Measurements from ENCODE around the gene DPF1.
"Not testable (repeated sequence)": the region's sequence is repeated elsewhere in the genome, so short reads cannot be mapped to it uniquely, and the experiment has no call there.

Gene DPF1

GRCh38 chr19:38224014-38224862 is at the start of gene DPF1:
TSS of gene DPF1 (minus strand) at chr19:38224222. CDS start at chr19:38224142, 80 bp downstream.
- peak; percentile 53 to 71 (median 57) for DNase-seq

GRCh38 chr19:38273499-38273898 is 49.5 kb upstream of the DPF1 start:
- no peak for DNase-seq

GRCh38 chr19:38270587-38271167 is 46.7 kb upstream of the DPF1 start:
- peak; percentile 35 to 46 (median 41) for DNase-seq

GRCh38 chr19:38268539-38268938 is 44.5 kb upstream of the DPF1 start:
- DNase-seq = no peak

- no peak for DNase-seq
These were observed 43.9 kb upstream of the DPF1 start for GRCh38 chr19:38267761-38268483.

GRCh38 chr19:38266981-38267597 is 43.1 kb upstream of the DPF1 start:
- no peak for DNase-seq

- no peak for DNase-seq
These were observed 42.0 kb upstream of the DPF1 start for GRCh38 chr19:38265921-38266429.

GRCh38 chr19:38265213-38265861 is 41.3 kb upstream of the DPF1 start:
- DNase-seq = peak in 2 of 3 donors; percentile 26 to 28

- peak in 1 of 3 donors; percentile 38 for DNase-seq
These were observed 40.6 kb upstream of the DPF1 start, which contains the start of gene SPINT2 for GRCh38 chr19:38264486-38265212. TSS of gene SPINT2 (plus strand) at chr19:38264573. CDS start at chr19:38264893, 320 bp downstream.

- peak; percentile 89 to 92 (median 91) for DNase-seq
These were observed 39.9 kb upstream of the DPF1 start for GRCh38 chr19:38263689-38264485.

GRCh38 chr19:38262585-38263268 is 38.7 kb upstream of the DPF1 start:
- no peak for DNase-seq

- not testable (repeated sequence) for DNase-seq
These were observed 37.9 kb upstream of the DPF1 start for GRCh38 chr19:38261942-38262341.

GRCh38 chr19:38255383-38256014 is 31.5 kb upstream of the DPF1 start:
- no peak for DNase-seq

GRCh38 chr19:38253788-38254187 is 29.8 kb upstream of the DPF1 start:
- DNase-seq = no peak

- no peak for DNase-seq
These were observed 29.1 kb upstream of the DPF1 start for GRCh38 chr19:38252941-38253691.

GRCh38 chr19:38252385-38252784 is 28.4 kb upstream of the DPF1 start:
- no peak for DNase-seq

GRCh38 chr19:38251564-38252051 is 27.6 kb upstream of the DPF1 start:
- no peak for DNase-seq

- DNase-seq = no peak
These were observed 27.0 kb upstream of the DPF1 start for GRCh38 chr19:38250821-38251563.
